Measurements from ENCODE around the gene SORCS2.

The SORCS2 gene

DNA sequence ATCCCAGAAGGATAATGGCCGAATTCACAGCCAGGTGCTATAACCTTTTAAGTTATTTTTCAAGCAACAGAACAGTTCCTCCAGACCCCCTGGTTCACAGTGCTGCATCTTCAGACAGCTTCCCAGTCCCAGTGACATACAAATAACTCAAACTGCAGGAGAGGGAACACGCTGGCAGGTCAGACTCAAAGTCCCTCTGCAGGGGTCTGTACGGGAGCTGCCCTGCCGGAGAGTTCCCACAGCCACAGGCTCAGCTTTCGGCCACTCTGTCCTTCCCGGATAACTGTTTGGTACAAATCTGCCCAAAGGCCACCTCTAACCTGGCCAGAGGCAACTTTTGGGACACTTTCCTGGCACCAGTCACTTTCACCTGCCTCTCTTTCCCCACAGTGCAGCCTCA is 517.1 kb downstream of the SORCS2 start:
- no peak for DNase-seq

DNA sequence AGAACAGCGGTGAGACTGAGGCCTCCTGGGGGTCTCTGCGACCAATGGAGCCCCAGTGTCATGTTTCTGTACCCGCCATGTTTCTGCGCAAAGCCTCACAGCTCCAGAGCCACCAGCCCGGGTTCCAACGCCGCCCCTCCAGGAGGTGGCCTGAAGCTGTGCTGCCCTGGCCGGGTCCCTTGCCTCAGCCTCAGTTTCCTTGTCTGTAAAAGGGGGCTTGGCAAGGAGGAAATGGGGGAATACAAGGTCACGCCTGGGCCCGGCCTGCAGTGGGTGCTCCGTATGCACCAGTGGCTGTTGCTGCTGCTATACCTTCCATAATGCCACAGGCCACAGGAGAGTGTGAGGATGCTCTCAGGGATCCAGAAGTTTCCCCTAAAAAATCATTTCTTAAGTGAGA is 517.8 kb downstream of the SORCS2 start:
- no peak for DNase-seq

DNA sequence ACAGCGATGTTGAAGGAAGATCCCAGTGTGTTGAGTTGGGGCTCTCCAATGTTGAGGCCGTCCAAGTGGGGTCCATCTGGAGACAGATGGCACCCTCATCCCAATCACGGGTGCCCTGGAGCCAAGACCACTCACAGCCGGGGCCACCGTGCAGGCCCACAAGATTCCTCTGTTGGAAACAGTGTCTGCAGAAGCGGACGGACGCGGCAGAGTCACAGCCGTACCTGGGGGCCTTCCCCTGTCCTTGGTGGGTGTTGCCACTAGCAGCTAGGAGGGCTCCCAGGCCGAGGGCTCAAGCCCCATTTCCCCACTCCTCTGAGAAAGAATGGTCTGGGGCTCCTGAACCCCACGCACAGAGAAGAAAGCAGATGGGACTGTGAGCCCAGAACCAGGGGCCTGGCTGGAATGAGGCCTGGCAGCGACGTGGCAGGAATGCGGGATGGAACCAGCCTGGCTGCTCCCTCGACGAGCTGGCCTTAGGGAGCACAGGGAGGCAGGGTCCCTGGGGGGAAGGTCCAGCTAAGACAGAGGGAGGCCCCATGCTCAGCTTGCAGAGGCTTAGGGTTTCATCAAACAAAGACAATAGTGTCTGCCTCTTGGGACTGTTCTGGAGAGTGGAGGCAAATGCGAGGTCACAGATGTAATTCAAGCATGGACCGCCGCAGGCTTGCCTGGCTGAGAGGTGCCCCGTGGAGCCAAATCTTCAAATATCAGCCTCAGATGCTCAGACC is 518.4 kb downstream of the SORCS2 start:
- DNase-seq = no peak

DNA sequence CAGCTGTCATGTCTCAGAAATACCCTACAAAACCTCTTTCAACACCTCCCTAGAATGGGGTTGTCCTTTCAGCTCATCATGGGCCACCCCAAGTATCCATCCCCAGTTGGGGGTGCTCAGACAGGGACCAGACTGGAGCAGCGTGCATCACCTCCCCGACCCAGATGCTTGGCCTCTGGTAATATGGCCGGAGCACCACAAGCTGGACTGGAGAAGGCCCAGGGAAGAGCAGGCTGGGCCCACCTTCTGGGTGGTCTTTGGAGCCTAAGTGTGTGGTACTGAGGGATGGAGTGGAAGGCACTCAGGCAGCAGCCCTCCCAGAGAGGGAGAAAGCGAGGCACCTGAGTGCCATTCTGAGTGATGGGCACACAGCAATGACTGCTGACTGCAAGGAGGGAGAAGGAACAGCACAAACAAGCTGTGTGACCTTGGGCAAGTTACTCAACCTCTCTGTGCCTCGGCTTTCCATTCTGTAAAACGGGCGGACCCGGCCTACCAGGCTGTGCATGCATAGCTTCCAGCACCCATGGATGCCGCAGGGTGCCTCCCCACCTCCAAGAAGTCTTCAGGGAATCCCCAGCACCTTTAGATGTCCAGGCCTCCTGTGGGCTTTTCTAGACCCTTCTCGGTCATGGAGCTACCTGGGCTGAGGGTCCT is 519.1 kb downstream of the SORCS2 start:
- DNase-seq = no peak

DNA sequence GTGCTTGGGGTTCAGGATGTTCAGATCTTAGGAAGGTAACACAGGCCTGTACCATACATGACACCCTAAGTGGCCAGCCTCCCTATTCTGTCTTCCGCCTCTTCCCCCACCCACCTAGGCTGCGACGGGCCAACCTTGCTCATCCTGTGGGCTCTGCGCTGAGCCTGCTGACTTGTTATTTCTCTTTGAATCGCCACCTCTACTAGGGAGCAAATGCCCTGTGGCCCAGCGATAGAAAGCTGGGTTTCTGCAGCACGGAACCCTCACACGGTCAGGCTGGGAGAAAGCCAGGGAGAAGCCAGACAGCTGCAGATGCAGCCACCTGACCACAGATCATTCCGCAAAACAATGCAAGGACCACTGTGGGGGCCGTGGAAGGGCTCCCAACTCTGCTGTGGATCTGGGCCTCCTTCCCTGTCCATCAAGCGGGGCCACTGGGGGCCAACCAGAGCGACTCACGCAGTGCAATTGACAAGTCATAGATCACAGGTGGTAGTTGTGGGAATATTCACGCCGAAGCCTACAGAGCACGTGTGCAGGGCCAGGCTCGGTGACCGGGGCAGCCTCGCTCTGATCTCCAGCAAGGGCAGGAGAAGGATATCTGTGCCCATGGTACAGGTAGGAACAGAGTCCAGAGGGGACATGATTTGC is 519.8 kb downstream of the SORCS2 start:
- no peak for DNase-seq

DNA sequence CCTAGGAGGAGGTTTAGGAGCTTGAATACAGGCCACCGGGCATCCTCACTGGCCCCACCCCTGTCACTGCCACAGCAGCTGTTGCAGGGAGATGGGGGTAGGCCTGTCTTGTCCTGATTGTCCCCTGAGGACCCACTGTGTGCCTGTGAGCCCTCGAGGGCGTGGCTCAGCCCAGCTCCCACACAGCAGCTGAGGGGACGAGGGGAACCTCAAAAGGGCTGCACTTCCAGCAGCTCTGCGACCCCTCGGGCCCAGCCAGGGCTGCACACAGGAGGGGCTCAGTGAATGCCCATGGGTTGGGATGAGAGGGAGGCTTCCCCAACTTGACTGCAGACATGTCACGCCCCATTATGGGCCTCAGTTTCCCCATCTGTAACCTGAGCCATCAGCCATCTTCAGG is 521.4 kb downstream of the SORCS2 start:
- DNase-seq = no peak

DNA sequence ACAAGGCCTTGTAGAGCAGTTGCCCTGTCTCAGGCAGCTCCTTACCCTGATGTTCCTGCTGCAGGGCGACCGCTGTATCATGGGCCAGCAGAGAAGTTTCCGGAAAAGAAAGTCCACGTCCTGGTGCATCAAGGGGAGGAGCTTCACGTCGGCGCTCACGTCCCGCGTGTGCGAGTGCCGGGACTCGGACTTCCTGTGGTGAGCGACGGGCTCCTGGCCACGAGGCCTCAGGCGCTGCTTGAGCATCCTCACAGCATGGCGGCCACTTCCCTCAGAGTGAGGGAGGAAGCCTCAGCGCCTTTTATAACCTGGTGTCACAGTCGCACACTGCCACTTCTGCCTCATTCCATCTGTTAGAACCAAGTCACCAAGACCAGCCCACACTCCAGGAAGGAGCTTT is 521.8 kb downstream of the SORCS2 start:
- no peak for DNase-seq

DNA sequence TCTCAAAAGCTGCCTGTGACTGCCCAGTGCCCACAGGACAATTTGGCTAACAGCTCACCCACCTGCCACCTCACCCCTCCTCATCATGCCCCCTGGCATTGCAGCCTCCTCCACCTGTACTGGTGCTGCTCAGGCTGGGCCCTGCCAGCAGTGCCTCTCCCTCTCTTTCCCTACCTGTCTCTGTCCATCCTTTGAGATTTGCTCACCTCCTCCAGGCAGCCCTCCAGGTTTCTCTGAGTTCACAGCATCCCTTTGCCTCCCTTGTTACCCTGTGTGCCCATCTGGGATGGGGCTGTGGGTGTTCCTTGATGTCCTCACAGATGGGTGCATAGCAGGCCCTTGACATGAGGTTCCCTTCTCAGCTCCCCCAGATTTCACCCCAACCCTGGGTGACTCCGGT is 522.4 kb downstream of the SORCS2 start:
- DNase-seq = no peak

DNA sequence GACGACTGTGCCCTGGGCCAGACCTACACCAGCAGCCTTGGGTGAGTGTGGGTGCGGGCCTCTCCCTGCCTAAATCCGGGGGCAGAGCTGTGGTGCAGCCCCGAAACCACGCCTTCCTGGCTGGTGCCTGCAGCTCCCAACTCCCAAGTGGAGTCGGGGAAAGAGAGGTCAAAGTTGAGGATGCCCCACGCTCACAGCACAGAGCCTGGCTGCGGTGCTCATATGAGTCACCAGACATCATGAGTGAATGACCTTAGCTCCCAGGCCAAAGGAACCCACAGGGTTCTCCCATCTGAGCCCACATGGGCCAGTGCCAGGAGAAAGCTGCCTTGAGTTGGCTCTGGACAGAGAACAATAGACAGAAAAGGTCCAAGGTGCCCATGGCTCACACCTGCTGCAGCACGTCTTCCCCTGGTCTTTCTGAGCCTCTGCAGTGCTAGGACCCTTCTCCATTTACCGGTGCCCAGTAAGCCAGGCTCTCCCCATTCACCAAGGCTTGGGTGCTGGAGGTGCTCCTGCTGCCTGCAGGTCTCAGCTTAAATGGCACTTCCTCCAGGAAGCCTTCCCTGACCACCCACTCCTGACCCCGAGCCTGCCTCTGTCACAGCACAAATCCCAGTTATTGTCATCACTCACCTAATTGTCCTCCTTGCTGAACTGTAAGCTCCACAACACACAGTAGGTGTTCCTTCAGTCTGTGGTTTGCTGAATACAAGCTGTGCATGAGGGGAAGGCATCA is 523.1 kb downstream of the SORCS2 start:
- DNase-seq = no peak

DNA sequence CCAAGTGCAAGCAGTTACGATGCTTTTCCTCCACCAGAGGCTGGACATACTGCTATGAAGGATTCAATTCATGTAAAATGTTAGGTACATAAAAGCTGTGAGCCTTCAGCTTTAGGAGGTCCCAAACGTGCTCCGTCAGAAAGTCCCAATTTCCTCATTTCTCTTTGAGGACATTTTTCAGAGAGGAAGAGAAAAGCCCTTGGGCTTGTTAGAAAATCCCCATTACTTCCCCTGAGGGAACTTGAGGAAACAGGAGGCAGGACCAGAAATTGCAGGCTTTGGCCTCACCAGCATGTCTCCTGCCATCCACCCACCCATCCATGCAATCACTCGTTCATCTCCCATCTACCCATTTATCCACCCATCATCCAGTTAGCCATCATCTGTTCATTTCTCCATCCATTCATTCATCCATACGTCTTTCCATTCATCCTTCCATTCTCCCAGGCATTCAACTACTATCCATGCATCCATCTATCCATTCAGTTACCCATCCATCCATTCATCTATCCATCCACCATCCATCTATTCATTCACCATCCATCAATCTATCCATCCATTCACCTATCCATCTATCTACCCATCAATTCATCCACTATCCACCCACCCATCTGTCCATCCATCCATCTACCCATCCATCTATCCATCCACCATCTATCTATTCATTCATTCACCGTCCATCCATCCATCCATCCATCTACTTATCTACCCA is 523.8 kb downstream of the SORCS2 start:
- DNase-seq = no peak

DNA sequence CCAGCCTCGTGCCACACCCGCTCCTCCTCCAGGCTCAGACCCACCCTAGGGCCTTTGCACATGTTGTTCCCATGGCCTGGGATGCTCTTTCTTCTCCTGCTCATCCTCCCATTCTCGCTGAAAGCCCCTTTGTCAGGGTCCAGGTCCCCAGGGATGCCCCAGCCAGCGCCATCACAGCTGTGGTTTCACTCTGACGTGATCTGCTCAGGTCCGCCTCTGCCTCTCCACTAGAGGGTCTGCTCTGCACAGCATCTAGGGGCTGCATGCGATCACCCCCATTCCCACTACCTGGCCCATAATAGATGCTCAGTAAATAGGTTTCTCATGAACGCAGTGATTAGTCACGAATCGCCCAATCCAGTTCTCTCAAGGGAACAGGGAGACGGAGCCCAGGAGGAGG is 524.8 kb downstream of the SORCS2 start:
- no peak for DNase-seq

DNA sequence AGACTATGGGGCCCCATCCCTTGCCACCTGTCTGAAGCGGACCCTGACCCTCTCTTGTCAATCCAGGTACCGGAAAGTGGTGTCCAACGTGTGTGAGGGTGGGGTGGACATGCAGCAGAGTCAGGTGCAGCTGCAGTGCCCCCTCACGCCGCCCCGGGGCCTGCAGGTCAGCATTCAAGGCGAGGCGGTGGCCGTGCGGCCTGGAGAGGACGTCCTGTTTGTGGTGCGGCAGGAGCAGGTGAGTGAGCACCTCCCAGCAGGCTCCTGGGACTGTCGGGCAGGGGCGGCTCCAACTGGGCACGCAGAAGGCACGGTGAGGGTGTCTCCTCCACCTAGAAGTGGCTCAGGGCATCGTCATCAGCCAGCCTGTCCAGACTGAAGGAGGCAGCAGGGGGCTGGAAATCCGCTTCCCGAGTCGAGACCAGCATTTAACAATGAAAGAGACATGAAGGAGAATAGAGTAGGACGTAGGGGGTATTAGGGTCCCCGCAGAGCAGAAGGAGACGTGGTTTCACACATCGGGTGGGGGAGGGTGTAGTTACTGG is 525.7 kb downstream of the SORCS2 start:
- no peak for DNase-seq

DNA sequence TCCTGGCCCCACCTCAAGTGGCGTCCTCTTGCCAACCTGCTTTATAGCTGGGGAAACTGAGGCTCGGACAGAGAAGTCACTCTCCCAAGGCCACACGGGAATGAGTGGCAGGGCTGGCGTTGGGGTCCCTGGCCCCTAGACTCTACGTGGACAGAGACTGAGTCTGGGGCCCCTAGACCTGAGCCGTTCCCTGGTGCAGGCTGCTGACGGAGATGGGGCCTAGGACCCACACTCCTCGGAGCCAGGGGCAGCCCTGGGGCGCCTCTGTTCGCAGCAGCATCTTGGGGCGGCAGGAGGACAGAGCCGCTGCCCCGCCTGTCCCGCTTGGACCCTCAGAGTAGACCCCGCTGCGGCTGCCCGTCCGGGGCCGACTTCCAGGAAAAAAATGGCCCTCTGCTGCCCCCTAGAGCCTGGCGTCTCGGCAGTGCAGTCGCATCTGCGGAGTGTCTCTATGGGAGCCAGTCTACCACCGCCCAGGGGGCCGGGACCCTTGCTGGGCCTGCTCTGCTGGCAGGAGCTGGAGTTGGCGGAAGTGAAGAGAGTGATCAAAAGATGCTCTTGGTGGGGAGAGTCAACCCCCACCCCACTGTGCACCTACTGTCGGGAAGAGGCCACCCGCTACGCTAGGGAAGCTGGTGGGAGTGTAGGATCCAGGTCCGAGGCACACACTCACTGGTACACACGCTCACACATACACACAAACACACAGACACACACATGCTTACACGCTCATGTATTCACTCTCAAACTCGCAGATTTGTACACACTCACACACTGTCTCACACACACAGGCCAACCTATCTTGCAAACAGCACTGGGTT is 527.2 kb downstream of the SORCS2 start:
- DNase-seq = peak; percentile 50

DNA sequence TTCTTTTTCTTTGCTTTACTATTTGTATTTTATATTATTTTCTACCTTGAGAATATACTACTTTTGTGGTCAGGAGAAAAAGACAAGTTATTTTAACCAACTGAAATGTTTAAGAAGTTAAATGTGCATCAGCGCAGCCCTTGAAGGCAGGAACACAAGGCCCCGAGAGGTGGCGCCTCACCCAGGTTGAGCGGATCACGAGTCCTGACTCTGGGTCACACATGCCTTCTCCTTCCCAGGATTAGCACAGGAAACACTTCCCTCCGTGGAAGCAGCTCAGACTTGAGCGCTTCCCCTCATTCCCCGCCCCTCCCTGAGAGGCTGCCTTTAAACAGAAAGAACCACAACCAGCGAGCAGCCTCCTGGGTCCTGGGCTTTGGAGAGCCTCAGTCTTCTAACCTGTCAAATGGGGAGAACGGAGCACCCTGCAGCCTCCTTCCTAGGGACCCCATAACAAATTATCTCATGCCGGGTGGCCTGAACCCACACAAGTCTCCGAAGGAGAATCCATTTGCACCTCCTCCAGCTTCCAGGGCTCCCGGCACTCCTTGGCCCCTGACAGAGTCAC is 529.7 kb downstream of the SORCS2 start:
- DNase-seq = peak; percentile 15

DNA sequence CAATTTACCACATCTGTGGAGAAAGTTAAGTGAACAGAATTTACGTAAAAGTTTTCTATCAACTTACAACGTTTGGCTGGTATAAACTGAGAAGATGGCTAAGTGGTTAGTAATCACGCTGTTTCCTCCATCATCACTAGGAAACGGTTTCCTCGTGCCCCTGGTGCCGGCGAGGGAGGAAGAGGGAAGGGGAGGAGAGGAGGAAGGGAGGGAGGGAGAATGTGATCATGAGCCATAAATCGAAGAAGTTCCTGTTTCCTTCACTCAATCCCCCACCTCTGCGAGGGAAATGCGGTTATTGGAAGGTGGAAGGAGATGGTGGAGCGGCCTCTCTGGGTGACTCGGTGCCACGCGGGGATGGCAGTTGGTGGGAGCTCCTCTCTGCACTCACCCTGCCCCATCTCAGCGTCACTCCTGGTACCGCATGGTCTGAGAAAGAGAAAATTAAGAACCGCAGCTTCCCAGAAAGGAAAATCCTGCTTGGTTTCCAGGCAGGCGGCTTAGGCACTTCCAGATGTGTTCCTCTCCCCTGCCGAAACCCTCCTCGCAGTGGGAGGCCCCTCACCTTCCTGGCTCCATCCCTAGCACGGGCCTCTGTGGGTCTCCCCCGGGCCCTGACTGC is 530.5 kb downstream of the SORCS2 start:
- DNase-seq = no peak

DNA sequence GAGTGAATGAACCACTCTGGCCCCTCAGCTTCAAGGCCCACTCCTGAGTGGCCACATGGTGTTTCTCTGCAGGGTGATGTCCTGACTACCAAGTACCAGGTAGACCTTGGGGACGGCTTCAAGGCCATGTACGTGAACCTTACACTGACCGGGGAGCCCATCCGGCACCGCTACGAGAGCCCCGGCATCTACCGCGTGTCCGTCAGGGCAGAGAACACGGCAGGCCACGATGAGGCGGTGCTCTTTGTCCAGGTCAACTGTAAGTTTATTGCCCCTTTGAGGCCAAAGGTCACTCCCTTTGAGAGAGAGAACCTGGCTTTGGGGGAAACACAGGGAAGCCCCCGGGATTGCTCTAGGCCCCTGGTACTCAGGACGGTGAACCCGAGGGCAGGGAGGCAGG is 531.3 kb downstream of the SORCS2 start:
- DNase-seq = no peak

DNA sequence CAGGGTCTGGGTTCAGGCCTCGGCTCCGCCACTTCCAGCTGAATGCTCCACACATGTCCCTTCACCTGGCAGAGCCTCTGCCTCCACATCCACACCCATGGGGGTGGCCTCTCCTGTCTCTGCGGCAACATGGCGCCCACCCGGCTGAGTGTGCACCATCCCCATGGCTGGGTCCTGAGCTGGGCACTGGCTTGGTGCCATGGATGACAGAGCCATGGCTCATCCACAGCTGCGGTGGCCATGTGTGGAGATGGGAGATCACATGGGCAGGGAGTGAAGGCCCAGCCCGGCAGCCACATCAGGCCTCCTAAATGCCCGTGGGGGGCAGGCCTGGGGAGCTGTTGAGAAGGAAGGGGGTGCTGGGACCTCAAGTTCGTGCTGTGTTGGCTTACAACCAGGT is 533.6 kb downstream of the SORCS2 start:
- DNase-seq = no peak

DNA sequence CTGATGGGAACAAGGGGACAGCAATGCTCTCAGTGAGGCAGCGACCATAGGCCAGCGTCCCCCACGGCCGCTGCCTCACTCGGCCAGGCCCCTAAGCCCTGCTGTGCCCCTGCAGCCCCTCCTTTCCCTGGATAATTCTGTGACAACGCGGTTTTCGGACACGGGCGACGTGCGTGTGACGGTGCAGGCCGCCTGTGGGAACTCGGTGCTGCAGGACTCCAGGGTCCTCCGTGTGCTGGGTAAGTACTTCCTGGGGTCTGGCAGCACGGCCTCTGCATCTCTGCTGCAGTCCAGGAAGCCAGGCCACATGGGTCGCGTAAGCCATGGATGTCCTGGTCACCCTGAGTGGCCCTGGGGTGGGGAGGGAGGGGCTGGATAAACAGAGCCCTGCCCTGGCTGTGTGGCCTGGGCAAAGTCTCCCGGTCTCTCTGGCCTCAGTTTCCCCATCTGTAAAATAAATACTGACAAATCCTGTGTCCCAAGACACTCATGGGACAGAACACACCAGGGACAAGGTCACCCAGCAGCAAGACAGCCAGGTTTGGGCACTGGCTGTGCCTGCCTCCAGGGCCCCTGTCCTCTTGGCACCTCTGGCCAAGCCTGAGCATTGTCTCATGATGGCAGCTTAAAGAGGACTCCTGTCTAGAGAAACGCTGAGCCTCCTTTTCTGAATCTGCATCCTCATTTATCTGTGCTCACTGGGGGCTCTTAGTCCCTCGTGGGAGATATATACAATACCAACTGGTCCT is 534.5 kb downstream of the SORCS2 start:
- DNase-seq = no peak

DNA sequence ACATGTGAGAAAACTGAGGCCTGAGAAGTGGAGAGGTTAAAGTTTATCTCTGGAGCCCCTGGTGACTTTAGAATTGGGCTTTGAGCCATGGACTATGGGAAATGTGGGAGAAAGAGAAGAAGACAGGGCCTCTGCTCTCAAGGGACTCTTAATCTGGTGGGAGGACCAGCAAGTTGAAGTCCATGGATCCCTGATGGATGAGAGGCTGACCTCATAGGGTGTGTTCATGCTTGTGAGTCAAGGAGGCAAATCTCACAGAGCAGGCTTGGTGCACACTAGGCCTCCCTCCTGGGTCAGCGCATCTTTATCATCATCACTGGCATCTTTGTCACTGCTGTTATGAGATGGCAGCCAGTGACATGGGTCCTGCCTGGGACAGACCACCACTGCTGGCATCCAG is 535.4 kb downstream of the SORCS2 start:
- DNase-seq = no peak

DNA sequence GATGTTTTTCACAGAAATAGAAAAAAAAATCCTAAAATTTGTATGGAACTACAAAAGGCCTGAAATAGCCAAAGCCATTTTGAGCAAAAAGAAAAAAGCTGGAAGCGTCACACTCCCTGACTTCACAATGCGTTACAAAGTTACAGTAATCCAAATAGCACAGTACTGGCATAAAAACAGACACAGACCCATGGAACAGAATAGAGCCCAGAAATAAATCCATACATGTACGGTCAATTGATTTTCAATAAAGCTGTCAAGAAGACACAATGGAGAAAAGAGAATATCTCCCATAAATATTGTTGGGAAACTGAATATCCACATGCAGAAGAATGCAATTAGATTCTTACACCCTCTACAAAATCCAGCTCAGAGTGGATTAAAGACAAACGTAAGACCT is 539.1 kb downstream of the SORCS2 start:
- DNase-seq = no peak
